Measurements from ENCODE around the gene KDM1B.
"Not testable (repeated sequence)": the region's sequence is repeated elsewhere in the genome, so short reads cannot be mapped to it uniquely, and the experiment has no call there.

Gene KDM1B

GRCh38 chr6:18148304-18149025, 6.8 kb upstream of the KDM1B start:
- peak; percentile 61 for DNase-seq (ENCODE audit: low spot score)

- not testable (repeated sequence) for DNase-seq (ENCODE audit: low spot score)
These were observed 3.8 kb upstream of the KDM1B start for GRCh38 chr6:18151391-18151790.

- no peak for DNase-seq (ENCODE audit: low spot score)
These were observed 3.4 kb upstream of the KDM1B start for GRCh38 chr6:18151801-18152200.

- DNase-seq (ENCODE audit: low spot score) = no peak
These were observed 1.9 kb upstream of the KDM1B start for GRCh38 chr6:18153311-18153703.

GRCh38 chr6:18154507-18155149, 594 bp upstream of the KDM1B start, which contains the start of gene TPMT:
Gene TPMT, minus strand, starts transcription at chr6:18155077. Its CDS starts 5,950 bp downstream, at chr6:18149127.
- DNase-seq (ENCODE audit: low spot score) = no peak

GRCh38 chr6:18155864-18156421, 721 bp downstream of the KDM1B start:
- DNase-seq (ENCODE audit: low spot score) = no peak

GRCh38 chr6:18160911-18161310, 5.7 kb downstream of the KDM1B start:
- DNase-seq (ENCODE audit: low spot score) = no peak

GRCh38 chr6:18161431-18161830, 6.2 kb downstream of the KDM1B start:
- no peak for DNase-seq (ENCODE audit: low spot score)

GRCh38 chr6:18162401-18162800, 7.2 kb downstream of the KDM1B start:
- no peak for DNase-seq (ENCODE audit: low spot score)

- DNase-seq (ENCODE audit: low spot score) = no peak
These were observed 10.5 kb downstream of the KDM1B start for GRCh38 chr6:18165751-18166150.

- no peak for DNase-seq (ENCODE audit: low spot score)
These were observed 11.3 kb downstream of the KDM1B start for GRCh38 chr6:18166312-18167036.

GRCh38 chr6:18168264-18168663, 13.0 kb downstream of the KDM1B start:
- DNase-seq (ENCODE audit: low spot score) = no peak

- DNase-seq (ENCODE audit: low spot score) = no peak
These were observed 16.6 kb downstream of the KDM1B start for GRCh38 chr6:18171871-18172270.

- DNase-seq (ENCODE audit: low spot score) = not testable (repeated sequence)
These were observed 21.0 kb downstream of the KDM1B start for GRCh38 chr6:18176198-18176597.

- no peak for DNase-seq (ENCODE audit: low spot score)
These were observed 22.2 kb downstream of the KDM1B start for GRCh38 chr6:18177286-18177965.

GRCh38 chr6:18178960-18179615, 23.9 kb downstream of the KDM1B start:
- DNase-seq (ENCODE audit: low spot score) = no peak

- DNase-seq (ENCODE audit: low spot score) = no peak
These were observed 24.6 kb downstream of the KDM1B start for GRCh38 chr6:18179770-18180356.

GRCh38 chr6:18182568-18182967, 27.3 kb downstream of the KDM1B start:
- DNase-seq (ENCODE audit: low spot score) = no peak

- no peak for DNase-seq (ENCODE audit: low spot score)
These were observed 28.5 kb downstream of the KDM1B start for GRCh38 chr6:18183766-18184165.

GRCh38 chr6:18185624-18186023, 30.4 kb downstream of the KDM1B start:
- no peak for DNase-seq (ENCODE audit: low spot score)

GRCh38 chr6:18186033-18186432, 30.8 kb downstream of the KDM1B start:
- no peak for DNase-seq (ENCODE audit: low spot score)

All from AG08396 (cell line).